Neural cell (in vitro differentiated cells): ENCODE measurements around the gene COL21A1. TPM values are rescaled to one million over a fixed set of nuclear protein-coding genes. Genes with fewer than 3 reads are reported as not detected.

ENCODE experiments used
- H2AFZ ChIP-seq: fragments of 200-600, 300-800 bp; sonication (generic), shearing (Covaris generic); 2 replicates; pipeline ENCODE4 v1.6.0; 2014; ENCODE audit warnings: low read depth, mild to moderate bottlenecking, antibody characterized with exemption, low read length, moderate library complexity
- H3F3A ChIP-seq: fragments of 200-600 bp; shearing (Covaris generic); 2 replicates; pipeline ENCODE4 v1.6.1; 2016; ENCODE audit warnings: mild to moderate bottlenecking, moderate library complexity, mixed read lengths, antibody characterized with exemption, low read length; ENCODE audit not compliant: insufficient read depth, poor library complexity, severe bottlenecking
- H3K27ac ChIP-seq: fragments of 200-600, 300-800 bp; sonication (generic), shearing (Covaris generic); 2 replicates; pipeline ENCODE4 v1.5.1; 2014; ENCODE audit warnings: mild to moderate bottlenecking, low read length, moderate library complexity
- H3K27me3 ChIP-seq: fragments of 300-800, 200-600 bp; sonication (generic), shearing (Covaris generic); 2 replicates; pipeline ENCODE4 v1.6.0; 2014; ENCODE audit warnings: mild to moderate bottlenecking, low read depth, low read length, moderate library complexity; ENCODE audit not compliant: insufficient read depth
- H3K36me3 ChIP-seq: fragments of 300-800, 200-600 bp; sonication (generic), shearing (Covaris generic); 2 replicates; pipeline ENCODE4 v1.5.1; 2014; ENCODE audit warnings: mild to moderate bottlenecking, antibody characterized with exemption, low read length, moderate library complexity; ENCODE audit not compliant: insufficient read depth
- H3K4me2 ChIP-seq: fragments of 300-800, 200-600 bp; sonication (generic), shearing (Covaris generic); 2 replicates; pipeline ENCODE4 v1.6.0; 2014; ENCODE audit warnings: mild to moderate bottlenecking, low read length
- H3K4me3 ChIP-seq: fragments of 300-800, 200-600 bp; sonication (generic), shearing (Covaris generic); 2 replicates; pipeline ENCODE4 v1.5.1; 2014; ENCODE audit warnings: mild to moderate bottlenecking, low read length, moderate library complexity
- H3K79me2 ChIP-seq: fragments of 200-600 bp; shearing (Covaris generic); replicated peaks from 2 replicates; pipeline ENCODE4 v1.6.0; 2014; ENCODE audit warnings: mild to moderate bottlenecking, low read length, moderate library complexity; ENCODE audit not compliant: insufficient read depth
- H3K9ac ChIP-seq: fragments of 300-800, 200-600 bp; sonication (generic), shearing (Covaris generic); 2 replicates; pipeline ENCODE4 v1.6.1; 2016; ENCODE audit warnings: mild to moderate bottlenecking, low read length, mixed read lengths
- H3K9me2 ChIP-seq: fragments of 200-600 bp; shearing (Covaris generic); 2 replicates; pipeline ENCODE4 v1.6.1; 2016; ENCODE audit warnings: mild to moderate bottlenecking, low read length, mixed read lengths; ENCODE audit not compliant: insufficient read depth
- H3K9me3 ChIP-seq: fragments of 200-600, 300-800 bp; sonication (generic), shearing (Covaris generic); 2 replicates; pipeline ENCODE4 v1.6.1; 2016; ENCODE audit warnings: mild to moderate bottlenecking, mixed run types, low read length, moderate library complexity, mixed read lengths
- H4K20me1 ChIP-seq: fragments of 200-600 bp; shearing (Covaris generic); 2 replicates; pipeline ENCODE4 v1.6.1; 2016; ENCODE audit warnings: mild to moderate bottlenecking, mixed run types; ENCODE audit not compliant: insufficient read depth
- EP300 ChIP-seq: fragments of 450-650 bp; conservative IDR thresholded peaks from 2 replicates; pipeline ENCODE4 v1.6.1; 2014; ENCODE audit warnings: antibody characterized with exemption, mild to moderate bottlenecking, moderate library complexity; ENCODE audit not compliant: poor library complexity, severe bottlenecking
- EZH2 ChIP-seq: fragments of 200-600, 300-800 bp; shearing (Covaris generic), sonication (generic); IDR thresholded peaks from 2 replicates; pipeline ENCODE4 v1.6.1; 2014; ENCODE audit warnings: antibody characterized with exemption, low read length, borderline replicate concordance, mild to moderate bottlenecking; ENCODE audit not compliant: insufficient read depth, poor library complexity, severe bottlenecking
- MXI1 ChIP-seq: fragments of 450-650 bp; conservative IDR thresholded peaks from 2 replicates; pipeline ENCODE4 v1.6.1; 2014; ENCODE audit warnings: antibody characterized with exemption, mild to moderate bottlenecking; ENCODE audit not compliant: poor library complexity, severe bottlenecking
- POLR2AphosphoS5 ChIP-seq: IDR thresholded peaks from 2 replicates; pipeline ENCODE4 v1.6.1; 2012
- RAD21 ChIP-seq: fragments of 450-650 bp; conservative IDR thresholded peaks from 2 replicates; pipeline ENCODE4 v1.6.1; 2014; ENCODE audit warnings: antibody characterized with exemption, mild to moderate bottlenecking, moderate library complexity
- SMC3 ChIP-seq: fragments of 450-650 bp; conservative IDR thresholded peaks from 2 replicates; pipeline ENCODE4 v1.6.1; 2014; ENCODE audit warnings: antibody characterized with exemption, mild to moderate bottlenecking, moderate library complexity; ENCODE audit not compliant: poor library complexity
- TAF1 ChIP-seq: IDR thresholded peaks from 2 replicates; pipeline ENCODE4 v1.6.1; 2012; ENCODE audit warnings: low read depth
- polyA plus RNA-seq: library from polyadenylated mRNA; depleted of rRNA; stranded (reverse); fragments of >200 nt; gene quantifications from 2 replicates; pipeline ENCODE4 v1.2.3, GENCODE V29; 2014
- TF ChIP-seq, protein P1 (sequence below): fragments of 450-650 bp; IDR thresholded peaks from 2 replicates; pipeline ENCODE4 v1.5.1; 2014; ENCODE audit warnings: antibody characterized with exemption, mild to moderate bottlenecking, moderate library complexity; ENCODE audit not compliant: poor library complexity, severe bottlenecking
- TF ChIP-seq, protein P2 (sequence below): IDR thresholded peaks from 2 replicates; pipeline ENCODE4 v1.6.1; 2012; ENCODE audit warnings: borderline replicate concordance

COL21A1 gene
- polyA plus RNA-seq, 1 donor from 2014 or later: 0.25 TPM

DNA sequence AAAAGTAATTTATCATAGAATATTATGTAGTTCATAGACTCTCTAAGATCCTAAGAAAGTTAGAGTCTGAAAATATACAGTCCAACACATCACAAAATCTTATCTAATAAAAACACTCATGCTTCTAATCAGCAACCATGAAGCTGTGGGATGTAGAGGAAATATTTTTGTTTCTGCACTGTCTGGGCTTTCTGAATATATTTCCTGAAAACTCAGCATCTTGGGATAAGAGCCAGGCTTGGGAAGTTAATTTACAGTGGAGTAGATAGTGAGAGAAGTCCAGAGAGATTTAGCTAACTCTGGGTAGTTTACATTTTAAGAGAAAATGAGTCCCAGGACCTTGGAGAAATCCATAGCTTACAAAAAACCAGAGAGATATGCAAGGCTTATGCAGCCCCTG lies 221.6 kb downstream of the COL21A1 start:
- Histone ChIP-seq H4K20me1 (no peaks in the 10 kb centered on the region), H2AFZ (no peak overlapping the region), H3K36me3 (no peaks in the 10 kb centered on the region), H3K79me2 (no peaks in the 10 kb centered on the region), H3K27ac (no peak overlapping the region), H3K4me3 (no peak overlapping the region), H3K27me3 (no peaks in the 10 kb centered on the region), H3F3A (no peaks in the 10 kb centered on the region), H3K4me2 (no peak overlapping the region), H3K9me3 (no peaks in the 10 kb centered on the region), H3K9me2 (no peaks in the 10 kb centered on the region), H3K9ac (no peak overlapping the region)
- no peak for TF ChIP-seq TAF1
- no peak for TF ChIP-seq EP300
- TF ChIP-seq POLR2AphosphoS5: no peak
- TF ChIP-seq RAD21: no peak
- TF ChIP-seq, protein P1, sequence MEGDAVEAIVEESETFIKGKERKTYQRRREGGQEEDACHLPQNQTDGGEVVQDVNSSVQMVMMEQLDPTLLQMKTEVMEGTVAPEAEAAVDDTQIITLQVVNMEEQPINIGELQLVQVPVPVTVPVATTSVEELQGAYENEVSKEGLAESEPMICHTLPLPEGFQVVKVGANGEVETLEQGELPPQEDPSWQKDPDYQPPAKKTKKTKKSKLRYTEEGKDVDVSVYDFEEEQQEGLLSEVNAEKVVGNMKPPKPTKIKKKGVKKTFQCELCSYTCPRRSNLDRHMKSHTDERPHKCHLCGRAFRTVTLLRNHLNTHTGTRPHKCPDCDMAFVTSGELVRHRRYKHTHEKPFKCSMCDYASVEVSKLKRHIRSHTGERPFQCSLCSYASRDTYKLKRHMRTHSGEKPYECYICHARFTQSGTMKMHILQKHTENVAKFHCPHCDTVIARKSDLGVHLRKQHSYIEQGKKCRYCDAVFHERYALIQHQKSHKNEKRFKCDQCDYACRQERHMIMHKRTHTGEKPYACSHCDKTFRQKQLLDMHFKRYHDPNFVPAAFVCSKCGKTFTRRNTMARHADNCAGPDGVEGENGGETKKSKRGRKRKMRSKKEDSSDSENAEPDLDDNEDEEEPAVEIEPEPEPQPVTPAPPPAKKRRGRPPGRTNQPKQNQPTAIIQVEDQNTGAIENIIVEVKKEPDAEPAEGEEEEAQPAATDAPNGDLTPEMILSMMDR: no peak
- no peak for TF ChIP-seq MXI1
- TF ChIP-seq, protein P2, sequence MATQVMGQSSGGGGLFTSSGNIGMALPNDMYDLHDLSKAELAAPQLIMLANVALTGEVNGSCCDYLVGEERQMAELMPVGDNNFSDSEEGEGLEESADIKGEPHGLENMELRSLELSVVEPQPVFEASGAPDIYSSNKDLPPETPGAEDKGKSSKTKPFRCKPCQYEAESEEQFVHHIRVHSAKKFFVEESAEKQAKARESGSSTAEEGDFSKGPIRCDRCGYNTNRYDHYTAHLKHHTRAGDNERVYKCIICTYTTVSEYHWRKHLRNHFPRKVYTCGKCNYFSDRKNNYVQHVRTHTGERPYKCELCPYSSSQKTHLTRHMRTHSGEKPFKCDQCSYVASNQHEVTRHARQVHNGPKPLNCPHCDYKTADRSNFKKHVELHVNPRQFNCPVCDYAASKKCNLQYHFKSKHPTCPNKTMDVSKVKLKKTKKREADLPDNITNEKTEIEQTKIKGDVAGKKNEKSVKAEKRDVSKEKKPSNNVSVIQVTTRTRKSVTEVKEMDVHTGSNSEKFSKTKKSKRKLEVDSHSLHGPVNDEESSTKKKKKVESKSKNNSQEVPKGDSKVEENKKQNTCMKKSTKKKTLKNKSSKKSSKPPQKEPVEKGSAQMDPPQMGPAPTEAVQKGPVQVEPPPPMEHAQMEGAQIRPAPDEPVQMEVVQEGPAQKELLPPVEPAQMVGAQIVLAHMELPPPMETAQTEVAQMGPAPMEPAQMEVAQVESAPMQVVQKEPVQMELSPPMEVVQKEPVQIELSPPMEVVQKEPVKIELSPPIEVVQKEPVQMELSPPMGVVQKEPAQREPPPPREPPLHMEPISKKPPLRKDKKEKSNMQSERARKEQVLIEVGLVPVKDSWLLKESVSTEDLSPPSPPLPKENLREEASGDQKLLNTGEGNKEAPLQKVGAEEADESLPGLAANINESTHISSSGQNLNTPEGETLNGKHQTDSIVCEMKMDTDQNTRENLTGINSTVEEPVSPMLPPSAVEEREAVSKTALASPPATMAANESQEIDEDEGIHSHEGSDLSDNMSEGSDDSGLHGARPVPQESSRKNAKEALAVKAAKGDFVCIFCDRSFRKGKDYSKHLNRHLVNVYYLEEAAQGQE: no peak
- TF ChIP-seq EZH2: no peak
- TF ChIP-seq SMC3: no peak

DNA sequence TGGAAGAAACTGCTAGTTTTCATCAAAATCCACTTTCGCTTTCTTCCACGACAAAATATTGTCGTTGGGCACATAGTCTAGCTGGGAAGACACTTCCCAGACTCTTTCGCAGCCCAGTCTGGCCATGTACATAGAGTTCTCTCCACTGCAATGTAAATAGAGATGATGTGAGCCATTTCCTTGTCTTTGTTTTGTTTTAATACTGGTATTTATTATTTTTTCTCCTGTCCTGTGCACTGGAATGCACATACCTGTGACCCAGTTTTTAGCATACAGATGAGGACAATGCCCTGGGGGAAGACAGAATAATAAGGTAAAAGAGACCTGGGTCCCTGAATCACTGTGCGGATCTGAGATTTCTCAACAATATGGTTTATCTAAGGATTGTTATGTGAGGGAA lies 222.4 kb downstream of the COL21A1 start:
- H3K27ac ChIP-seq: no peak overlapping the region
- no peaks in the 10 kb centered on the region for H3K79me2 ChIP-seq
- H2AFZ ChIP-seq: no peak overlapping the region
- no peaks in the 10 kb centered on the region for H4K20me1 ChIP-seq
- no peaks in the 10 kb centered on the region for H3K27me3 ChIP-seq
- H3K4me3 ChIP-seq: no peak overlapping the region
- TF ChIP-seq, protein P1: no peak
- TF ChIP-seq MXI1: no peak
- TF ChIP-seq, protein P2: no peak
- no peak for TF ChIP-seq EP300
- no peak for TF ChIP-seq EZH2
- TF ChIP-seq SMC3: no peak
- no peak for TF ChIP-seq RAD21
- no peak for TF ChIP-seq TAF1
- TF ChIP-seq POLR2AphosphoS5: no peak
- no peaks in the 10 kb centered on the region for H3F3A ChIP-seq
- H3K9me3 ChIP-seq: no peaks in the 10 kb centered on the region
- H3K9ac ChIP-seq: no peak overlapping the region
- H3K4me2 ChIP-seq: no peak overlapping the region
- no peaks in the 10 kb centered on the region for H3K9me2 ChIP-seq
- no peaks in the 10 kb centered on the region for H3K36me3 ChIP-seq
